T-helper 1 cell treated with Interleukin-12 subunit alpha and Interleukin-12 subunit beta and Interleukin-4 antibody, amounts not matched to agents 30 ng/mL and 1 ng/mL, for 36 hours (primary cell): Measurements from ENCODE around the gene JPH3. TPM values are rescaled to one million over a fixed set of nuclear protein-coding genes. Genes with fewer than 3 reads are reported as not detected.

ENCODE experiments used
- intact Hi-C: fragments of 100-400 bp; cut with micrococcal nuclease; formaldehyde crosslinking; loops from one replicate; pipeline ENCODE4 v1.15.1; 2024
- total RNA-seq: library from RNA; stranded (reverse); gene quantifications from 2 replicates; pipeline ENCODE4 v1.2.3, GENCODE V29; 2022

The JPH3 gene
- total RNA-seq, 1 donor from 2014 or later = 0.12 TPM

DNA sequence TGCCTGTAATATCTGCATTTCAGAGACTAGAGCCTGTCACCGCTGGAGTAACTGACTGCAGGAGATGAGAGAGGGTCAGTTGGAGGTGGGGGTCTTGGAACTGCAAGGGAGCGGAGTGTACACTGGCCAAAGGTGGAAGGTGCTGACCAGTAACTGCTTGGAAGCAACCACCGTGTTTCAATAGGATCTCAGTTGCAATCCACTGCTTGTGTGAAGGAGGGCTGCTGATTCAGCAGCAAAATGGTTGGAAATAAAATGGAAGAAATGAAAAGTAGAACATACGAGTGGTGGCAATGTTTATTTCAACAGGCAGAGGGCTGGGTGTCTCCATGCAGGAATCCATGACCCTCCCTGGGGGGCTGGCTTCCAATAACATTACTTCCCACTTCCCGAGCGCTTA, 2.1 kb upstream of the JPH3 start:
- intact Hi-C loops = no loop called here

DNA sequence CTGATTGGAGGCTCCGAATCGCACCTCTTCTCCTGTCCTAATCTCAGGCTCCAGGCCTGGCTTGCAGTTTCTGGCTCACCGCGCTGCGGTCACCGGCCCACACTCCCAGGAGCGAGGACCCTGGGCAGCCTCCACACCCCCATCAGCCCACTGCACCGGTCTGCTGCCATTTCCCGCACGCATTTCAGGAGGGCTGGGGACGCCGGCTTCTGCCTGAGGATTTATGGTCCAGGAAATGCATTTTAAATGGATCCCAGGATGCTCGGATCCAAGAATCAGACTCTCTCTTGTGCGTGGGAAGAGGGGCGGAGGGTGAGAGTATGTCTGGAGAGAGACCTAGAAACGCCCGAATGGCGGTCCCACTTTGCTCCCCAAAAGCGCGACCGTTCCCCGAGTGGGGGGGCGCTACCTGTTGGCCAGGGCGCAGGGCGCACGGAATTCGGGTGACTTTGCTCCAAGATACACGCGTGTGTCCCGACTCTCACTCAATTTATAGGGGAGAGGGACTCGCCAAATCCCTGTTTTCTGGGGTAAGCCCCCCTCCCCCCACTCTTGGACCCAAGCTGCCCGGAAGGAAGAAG, 817 bp upstream of the JPH3 start:
- intact Hi-C loops = no loop called here

DNA sequence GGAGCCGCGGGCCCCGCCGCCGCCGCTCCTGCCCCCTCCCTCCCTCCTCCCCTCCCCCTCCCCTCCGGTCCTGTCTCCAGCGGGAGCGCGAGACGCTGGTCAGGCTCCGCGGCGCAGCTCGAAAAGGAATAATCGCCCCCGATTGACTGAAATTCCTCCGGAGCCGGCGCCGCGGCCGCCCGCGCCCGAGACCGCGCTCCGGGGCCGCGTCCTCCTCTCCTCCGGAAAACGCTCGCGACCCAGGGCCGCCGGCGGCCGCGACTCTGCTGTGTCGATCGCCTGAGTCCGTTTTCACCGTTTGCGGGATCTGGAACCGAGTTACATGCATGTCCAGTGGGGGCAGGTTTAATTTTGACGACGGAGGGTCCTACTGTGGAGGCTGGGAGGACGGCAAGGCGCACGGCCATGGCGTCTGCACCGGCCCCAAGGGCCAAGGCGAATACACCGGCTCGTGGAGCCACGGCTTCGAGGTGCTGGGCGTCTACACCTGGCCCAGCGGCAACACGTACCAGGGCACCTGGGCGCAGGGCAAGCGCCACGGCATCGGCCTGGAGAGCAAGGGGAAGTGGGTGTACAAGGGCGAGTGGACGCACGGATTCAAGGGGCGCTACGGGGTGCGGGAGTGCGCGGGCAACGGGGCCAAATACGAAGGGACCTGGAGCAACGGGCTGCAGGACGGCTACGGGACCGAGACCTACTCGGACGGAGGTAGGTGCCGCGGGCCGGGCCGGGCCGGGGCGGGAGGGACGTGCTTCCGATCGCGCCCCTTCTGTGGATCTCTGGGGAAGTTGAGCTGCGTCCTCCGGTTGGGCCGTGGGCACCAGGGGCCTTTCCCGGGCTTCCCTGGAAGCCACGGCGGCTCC, 744 bp downstream of the JPH3 start:
- intact Hi-C loops = no loop called here

DNA sequence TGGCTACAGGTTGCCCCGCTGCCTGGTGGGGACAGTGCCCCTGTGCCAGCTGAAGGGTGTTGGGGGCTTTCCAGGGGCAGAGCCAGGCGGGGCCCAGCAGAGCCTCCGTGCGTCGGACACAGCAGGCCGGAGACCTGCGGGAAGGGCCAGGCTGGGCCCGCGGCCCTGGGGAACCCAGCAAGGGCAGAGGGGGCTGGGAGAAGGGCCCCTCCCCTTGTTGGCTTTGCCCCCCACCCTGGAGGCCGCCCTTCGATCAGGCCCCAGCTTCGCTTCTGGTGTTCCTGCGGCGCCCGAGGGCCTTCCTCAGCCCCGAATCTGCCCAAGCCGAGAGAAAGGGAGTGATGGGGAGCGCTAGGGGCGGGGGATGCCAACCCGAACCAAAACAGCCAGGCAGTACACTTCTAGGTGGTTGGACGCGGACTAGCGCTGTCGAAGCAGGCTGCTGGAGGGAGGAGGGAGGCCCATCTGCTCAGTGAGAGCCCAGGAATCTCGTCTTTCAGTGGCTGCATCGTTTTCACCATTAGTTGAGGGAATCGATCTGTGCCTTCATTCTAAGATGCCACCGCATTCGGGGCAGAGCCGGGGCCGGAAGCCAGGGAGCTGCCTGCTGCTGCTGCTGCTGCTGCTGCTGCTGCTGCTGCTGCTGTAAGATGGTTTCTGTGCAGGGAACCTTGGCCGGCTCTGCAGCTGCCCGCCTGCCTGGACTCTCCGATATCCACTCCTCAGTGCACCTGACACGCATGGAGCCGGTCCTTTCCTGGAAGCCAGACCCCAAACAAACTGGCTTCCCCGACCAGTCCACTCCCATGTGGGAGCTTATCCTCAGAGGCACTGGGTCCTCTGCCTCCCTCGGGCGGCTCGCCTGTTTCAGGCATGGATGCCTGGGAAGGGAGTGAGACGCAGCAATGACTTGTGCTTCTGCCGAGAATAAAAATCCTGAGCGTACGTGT, 1.7 kb downstream of the JPH3 start:
- intact Hi-C loops = no loop called here

DNA sequence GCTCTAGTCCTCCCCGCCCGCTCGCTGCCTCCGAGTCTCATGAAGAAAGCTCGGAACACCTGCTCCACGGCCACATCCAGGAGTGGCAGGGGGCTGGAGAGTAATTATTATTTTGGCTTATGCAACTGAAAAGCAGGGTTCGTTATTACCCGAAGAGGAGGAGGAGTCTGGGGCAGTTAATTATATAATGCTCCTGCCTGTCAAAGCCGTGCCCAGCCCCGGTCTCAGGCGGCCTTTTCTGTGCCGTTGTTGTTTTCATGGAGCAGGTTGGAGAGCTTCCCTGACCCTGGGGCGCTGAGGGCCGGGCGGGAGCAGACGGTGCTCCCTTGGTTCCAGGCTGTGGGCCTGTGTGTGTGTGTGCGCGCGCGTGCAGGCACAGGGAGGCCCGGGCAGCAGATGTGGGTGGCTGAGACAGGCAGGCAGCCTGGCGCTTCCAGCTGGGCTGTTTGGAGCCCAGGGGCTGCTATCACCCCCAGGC, 2.4 kb downstream of the JPH3 start:
- intact Hi-C loops = no loop called here

DNA sequence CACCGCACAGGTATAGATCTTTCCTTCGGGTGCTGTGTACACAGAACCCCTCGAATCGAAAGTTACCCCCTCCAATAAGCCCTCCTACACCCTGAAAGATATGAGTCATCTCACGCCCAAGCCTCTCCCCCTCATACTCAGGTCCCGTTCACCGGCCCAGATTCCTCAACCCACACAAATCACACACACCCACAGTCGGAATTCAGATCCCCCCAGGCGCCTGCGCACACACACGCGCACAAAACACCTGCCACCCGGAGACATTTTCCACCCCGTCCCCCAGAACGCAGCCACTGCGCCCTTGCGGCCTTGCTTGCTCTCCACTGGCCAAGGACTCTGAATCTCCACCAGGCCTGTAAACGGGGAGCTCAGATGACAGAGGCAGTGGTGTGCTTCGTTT, 4.9 kb downstream of the JPH3 start:
- intact Hi-C loops = no loop called here

DNA sequence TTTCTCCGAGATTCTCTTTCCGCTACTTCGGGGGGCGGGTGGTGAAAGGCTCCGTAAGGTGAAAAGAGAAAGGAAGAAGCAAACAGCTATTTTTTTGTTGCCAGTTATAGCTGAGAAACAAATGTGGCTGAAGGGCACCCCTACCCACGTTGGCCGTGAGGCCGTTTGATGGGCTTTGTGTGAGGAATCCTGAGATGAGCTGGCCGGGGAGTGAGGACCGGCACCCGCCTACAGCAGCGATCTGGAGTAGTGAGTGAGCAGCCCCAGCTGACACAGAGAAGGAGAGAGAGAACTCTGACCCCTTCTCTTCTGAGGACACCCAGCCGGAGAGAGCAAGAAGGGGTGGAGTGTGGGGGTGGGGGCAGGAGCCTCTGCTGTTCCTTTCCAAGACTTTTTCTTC, 5.6 kb downstream of the JPH3 start:
- intact Hi-C loops = no loop called here

DNA sequence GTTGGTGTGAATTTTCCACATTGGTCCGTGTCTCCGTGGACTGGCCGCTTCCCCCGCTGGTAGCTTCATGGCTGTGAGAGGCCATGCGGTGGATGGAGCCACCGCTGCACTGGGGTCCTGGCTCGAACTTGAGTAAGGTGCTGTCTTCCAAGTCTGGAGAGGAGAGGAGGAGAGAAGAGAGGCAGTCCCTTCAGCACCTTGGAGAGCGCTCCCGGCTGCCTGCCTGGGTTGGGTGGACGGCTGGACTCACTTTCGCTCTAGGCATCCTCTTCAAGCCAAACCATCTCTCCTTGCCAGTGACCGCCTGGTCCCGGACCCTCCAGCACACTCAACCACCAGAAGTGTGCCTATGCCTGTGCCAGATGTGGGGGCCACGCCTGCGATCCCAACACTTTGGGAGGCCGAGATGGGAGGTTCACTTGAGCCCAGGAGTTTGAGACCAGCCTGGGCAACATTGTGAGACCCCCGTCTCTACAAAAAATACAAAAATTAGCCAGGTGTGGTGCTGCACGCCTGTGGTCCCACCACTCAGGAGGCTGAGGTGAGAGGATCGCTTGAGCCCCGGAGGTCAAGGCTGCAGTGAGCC, 6.2 kb downstream of the JPH3 start:
- intact Hi-C loops = no loop called here

DNA sequence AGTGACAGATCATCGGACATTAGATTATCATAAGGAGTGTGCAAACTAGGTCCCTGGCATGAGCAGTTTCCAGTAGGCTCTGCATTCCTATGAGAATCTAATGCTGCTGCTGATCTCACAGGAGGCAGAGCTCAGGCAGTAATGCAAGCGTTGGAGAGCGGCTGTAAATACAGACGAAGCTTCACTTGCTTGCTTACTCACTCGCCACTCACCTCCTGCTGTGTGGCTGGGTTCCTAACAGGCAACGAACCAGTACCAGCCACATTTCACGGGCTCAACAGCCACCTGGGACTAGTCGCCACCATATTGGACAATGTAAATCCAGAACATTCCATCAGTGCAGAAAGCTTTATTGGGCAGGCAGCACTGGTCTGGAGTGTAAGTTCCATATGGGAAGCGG, 7.7 kb downstream of the JPH3 start:
- intact Hi-C loops = no loop called here

DNA sequence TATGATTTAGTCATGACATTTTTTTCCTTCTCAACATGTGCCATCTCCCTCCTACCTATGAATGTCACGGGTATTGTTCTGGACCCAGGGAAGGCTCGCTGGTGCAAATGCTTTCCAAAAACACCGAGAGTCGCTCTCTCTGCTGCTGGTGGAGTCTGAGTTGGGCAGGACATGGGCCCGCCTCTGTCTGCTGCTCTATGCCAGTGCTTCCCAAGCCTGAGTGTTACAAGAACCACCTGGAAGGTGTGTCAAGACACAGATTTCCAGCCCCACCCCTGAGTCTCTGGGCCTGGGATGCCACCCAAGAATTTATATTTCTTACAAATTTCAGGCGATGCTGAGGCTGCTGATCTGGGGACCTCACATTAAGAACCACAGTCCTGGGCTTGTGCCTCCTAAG, 9.1 kb downstream of the JPH3 start:
- intact Hi-C loops = no loop called here

DNA sequence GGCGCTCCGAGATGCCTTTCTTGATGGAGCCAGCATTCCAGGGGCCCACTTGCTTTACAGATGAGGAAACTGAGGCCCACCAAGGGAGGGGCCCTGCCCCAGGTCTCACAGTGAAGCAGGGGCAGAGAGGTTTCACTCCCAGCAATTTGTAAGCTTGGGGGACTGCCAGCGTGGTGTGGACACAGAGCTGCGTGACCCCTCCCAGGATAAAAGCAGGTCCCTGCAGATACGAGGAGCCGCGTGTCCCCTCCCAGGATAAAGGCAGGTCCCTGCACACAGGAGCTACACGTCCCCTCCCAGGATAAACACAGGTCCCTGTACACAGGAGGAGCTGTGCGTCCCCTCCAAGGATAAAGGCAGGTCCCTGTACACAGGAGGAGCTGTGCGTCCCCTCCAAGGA, 11.7 kb downstream of the JPH3 start:
- intact Hi-C loops = no loop called here

DNA sequence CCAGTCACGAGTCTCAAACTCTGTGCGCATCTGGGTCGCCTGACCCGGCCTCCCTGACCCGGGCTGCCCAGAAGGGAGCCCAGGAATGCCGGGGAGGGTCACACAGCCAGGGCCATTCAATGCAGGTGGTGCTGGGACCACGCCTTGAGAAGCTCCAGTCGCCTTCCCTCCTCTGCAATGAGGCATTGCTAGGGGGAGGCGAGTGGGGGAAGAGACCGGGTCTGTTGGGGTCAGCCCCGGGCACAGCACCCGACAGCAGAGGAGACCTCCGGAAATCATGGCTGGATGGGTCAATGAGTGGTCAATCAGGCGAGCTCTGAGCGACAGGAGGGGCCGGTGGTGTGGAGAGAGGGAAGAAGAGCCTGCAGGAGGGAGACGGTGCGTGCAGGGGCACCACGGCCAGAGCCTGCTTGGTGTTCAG, 13.3 kb downstream of the JPH3 start:
- intact Hi-C loops = no loop called here

DNA sequence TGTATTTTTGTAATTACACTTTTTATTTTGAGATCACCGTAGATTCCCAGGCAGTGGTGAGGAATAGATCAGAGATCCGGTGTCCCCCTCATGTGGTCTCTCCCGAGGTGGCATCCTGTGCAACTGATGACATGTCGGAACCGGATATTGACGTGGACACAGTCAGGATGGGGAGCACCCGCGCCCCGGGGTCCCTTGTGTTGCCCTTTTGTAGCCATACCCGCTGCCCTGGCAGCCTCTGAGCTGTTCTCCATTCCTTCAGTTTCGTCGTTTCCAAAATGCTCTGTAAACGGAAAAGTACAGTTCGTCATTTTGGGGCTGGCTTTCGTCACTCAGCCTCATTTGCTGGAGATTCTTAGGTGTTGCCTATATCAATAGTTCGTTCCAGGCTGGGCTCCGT, 14.2 kb downstream of the JPH3 start:
- intact Hi-C loops = no loop called here

DNA sequence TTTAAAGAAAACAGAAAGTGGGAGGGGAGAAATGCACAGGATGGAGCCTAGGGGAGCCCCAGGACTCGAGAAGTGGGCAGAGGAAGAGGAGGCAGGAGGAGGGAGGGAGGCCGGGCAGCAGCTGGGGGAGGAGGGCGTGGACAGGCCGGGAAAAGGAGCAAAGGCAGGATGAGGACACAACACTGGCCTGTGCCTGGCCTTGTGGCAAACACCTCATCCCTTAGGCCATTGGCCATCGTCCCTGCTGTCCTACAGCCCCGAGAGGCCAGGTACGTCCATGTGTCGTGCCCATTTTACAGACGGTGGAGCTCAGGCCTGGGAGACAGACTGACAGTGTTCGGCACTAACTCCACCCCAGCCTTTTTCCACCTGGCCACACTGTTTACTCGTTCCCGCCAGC, 15.9 kb downstream of the JPH3 start:
- intact Hi-C loops = no loop called here

DNA sequence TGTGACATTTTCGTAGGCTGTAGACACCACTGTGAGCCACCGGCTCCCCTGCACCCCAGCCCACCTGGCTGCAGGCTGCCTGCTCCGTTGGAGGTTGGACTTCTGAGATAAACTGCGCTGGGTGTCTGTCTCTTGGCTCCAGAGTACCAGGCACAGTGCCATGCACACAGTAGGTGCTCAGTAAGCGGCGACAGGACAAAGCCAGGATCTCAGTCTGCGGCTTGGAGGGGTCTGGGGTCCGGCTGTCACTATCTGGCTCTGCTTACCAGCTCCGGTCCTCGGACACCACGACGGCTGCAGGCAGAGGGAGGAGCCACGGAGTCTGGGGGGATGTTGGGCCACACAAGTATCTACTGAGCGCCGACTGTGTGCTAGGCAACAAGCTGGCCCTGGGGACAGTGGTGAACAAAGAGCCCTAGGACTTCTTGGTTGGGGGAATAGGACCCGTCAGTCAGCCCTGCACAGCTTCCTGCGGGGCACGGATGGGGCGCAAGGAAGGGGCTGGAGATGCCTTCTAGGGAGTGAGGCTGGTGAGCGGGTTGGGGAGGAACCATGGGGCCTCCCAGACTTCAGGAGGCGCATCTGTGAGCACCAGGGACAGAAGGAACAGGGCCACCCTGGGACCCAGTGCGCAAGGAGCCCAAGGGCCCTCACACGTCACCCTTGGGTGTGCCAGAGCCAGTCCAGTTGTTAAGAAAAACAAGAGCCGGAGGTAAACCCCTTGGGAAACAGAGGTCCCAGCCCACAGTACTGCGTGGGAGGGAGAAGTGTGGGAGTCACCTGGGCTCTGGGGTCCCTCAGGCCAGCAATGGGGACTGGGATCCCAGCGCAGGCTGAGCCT, 17.3 kb downstream of the JPH3 start:
- intact Hi-C loops = no loop called here

DNA sequence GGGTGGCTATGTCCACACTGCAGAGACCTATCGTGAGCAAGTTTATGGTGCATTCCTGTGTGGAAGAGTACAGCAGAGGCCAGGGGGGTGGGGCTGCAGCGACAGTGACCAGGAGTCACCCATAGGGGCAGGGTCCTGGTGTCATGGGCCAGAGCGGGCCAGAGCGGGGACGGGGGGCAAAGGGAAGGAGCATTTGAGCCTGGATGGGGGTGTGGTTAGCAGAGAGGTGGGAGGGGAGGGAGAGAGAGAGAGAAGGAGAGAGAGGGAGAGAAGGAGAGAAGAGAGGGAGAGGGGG, 17.8 kb downstream of the JPH3 start:
- intact Hi-C loops = no loop called here

DNA sequence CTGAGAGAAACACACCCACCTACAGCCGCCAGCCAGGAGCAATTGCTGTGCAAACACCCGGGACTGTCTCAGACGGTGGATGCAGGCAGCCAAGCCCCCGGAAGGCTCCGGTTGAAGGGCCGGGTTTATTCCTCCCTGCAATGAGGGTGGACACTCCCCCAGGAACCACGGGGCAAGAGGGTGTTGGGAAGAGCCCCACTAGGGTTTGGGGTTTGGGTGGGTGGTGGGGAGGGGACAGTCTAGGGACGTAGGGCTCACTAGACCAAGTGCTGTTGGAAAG, 19.2 kb downstream of the JPH3 start:
- intact Hi-C loops = no loop called here

DNA sequence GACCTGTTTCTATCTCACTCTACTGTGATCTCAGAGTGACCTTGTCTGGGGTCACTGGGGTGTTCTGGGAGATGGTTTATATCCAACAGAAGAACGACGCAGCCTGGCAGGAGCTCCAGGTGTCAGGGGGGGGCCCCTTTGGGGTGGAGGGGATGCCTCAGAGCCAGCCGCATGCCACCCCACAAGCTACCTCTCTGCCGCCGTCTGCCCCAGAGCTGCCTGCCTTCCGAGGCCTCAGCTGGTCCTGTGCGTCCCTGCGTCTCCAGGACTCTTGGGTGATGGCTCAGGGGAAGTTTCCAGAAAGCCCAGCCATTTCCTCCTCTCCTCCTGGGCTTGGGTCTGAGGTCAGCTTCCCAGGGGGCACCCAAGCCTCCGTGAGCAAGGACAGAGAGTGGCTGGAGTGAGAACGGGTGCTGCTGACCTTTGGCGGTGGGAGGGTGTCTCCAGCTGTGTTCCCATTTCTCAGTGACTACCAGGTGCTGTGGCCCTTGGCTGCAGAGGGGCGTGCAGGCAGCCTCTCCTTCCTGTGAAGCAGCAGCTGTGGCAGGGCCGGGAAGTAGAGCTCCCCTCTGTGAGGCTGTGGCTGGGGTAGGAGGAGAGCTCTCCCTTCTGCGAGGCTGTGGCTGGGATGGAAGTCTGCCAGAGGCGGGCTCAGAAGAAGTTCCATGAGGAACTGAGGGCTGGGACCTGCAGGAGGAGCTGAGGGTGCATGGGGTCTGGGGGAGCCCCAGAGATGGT, 19.8 kb downstream of the JPH3 start:
- intact Hi-C loops = no loop called here

DNA sequence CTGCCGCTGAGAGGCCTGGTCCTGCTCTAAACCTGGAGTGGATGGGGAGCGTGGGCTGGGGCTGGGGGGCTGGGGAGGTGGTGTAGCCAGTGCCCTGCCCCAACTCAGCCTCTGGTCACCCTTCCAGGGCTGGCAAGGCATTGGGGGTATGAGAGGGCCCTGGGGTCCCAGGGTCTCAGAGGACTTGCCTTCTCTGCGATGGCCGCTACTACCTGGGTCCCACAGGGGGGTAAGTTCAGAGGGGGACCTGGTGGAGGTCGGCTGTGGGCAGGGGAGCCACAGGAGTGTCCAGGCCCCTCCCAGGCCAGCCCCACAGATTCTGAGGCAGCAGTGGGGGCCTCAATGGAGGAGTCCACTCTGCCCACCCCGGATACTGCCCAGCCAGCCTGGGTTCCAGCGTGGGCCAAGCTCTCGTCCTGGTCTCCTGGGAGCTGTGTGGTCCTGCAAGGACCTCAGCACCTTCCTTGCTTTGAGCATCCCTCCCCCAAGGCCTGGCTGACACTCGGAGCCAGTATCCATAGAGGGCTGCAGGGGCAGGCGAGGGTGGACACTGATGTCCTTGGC, 20.5 kb downstream of the JPH3 start:
- intact Hi-C loops = no loop called here

DNA sequence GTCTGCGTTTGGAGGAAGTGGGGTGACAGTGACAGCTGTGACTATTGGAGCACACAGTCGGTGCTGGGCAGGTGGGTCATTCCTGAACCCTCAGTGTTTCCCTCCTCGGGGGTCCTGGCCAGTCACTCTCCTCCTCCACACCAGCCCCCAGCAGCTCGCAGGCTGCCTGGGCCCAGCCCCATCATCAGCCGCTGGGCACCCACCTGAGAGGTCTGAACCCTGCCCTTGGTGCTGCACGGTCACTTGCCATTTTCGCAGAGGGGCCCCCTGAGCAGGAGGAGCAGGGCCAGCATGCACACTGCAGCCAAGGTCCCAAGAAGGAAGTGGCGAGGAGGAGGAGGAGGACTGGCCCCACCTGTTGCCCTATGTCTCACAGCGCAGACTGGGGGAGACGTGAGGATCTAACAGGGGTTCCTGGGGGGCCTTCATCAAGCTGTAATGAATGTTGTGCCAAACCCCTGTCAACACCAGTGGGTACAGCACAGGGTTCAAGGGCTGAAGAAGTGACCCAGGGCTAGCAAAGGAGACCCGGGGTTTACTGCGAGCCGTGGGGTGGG, 23.0 kb downstream of the JPH3 start:
- intact Hi-C loops = no loop called here
